Panc1 (cell line): Measurements from ENCODE around the gene TSC2.

ENCODE experiments used
- CTCF ChIP-seq: fragments of 450-650 bp; IDR thresholded peaks from 2 replicates; pipeline ENCODE4 v1.5.1; 2017; ENCODE audit warnings: mild to moderate bottlenecking
- POLR2AphosphoS5 ChIP-seq: IDR thresholded peaks from 2 replicates; pipeline ENCODE4 v1.6.1; 2012; ENCODE audit warnings: mild to moderate bottlenecking, low read depth, low read length, moderate library complexity
- REST ChIP-seq, 2 experiments: IDR thresholded peaks; 2 replicates each; pipeline ENCODE4 v1.6.1; 2011 to 2012; ENCODE audit warnings: low read depth in 2 of 2, control low read depth in 1 of 2, low read length in 1 of 2, mild to moderate bottlenecking in 1 of 2, moderate library complexity in 1 of 2; ENCODE audit not compliant: insufficient read depth in 1 of 2
- TCF7L2 ChIP-seq: IDR thresholded peaks from 2 replicates; pipeline ENCODE4 v1.6.1; 2011; ENCODE audit warnings: mild to moderate bottlenecking, low read depth, low read length, inconsistent platforms

GRCh38 chr16:2061526-2061925, 13.7 kb downstream of the TSC2 start:
- TF ChIP-seq POLR2AphosphoS5 (no peak), CTCF (no peak), REST (IDR thresholded peaks at IDR 0.05; ENCODE audit: insufficient read depth in 1 of 2, low read depth in 2 of 2, low read length in 1 of 2) (no peak), TCF7L2 (no peak)
